Kidney epithelial cell (primary cell): Measurements from ENCODE around the gene PRKD1. TPM values are rescaled to one million over a fixed set of nuclear protein-coding genes. Genes with fewer than 3 reads are reported as not detected.

Experiments
- DNase-seq: peaks from one replicate; pipeline ENCODE4 v3.0.0-alpha.2; 2010; ENCODE audit warnings: low read depth
- H3K27me3 ChIP-seq: 2 replicates; pipeline ENCODE4 v1.6.0; 2011; ENCODE audit warnings: low read length; ENCODE audit not compliant: control insufficient read depth, insufficient read depth
- H3K36me3 ChIP-seq: 2 replicates; pipeline ENCODE4 v1.5.1; 2011; ENCODE audit warnings: low read length; ENCODE audit not compliant: control insufficient read depth, insufficient read depth
- H3K4me3 ChIP-seq: 2 replicates; pipeline ENCODE4 v1.5.1; 2011; ENCODE audit warnings: low read depth, mild to moderate bottlenecking, control low read depth, low read length
- total RNA-seq: library from RNA; depleted of rRNA; stranded (reverse); fragments of >200 nt; gene quantifications from 2 replicates; pipeline ENCODE4 v1.2.3, GENCODE V29; 2015
- TF ChIP-seq, protein P1 (sequence below): IDR thresholded peaks from 2 replicates; pipeline ENCODE4 v1.5.1; 2011; ENCODE audit warnings: mild to moderate bottlenecking, moderate library complexity, low read length, control low read depth, inconsistent platforms; ENCODE audit not compliant: insufficient read depth, poor library complexity, severe bottlenecking

Gene PRKD1
- total RNA-seq, 1 donor from 2014 or later = 7.2 TPM

DNA sequence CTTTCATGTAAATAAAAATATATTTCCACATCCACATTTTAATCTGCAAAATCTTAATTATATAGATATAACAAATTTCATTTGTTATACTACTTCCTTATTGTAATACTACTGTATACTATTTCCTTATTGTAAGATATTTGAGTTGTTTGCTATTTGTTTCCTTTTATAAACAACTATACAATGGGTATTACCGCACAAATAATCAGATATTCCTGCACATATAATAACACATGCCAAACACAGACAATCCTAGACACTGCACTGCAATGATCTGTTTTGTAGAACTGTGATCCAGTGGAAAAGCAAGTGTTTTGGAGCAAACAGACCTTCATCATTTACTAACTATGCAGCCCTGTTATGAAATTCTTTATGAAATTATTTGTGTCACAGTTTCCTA, 30.5 kb downstream of the PRKD1 start:
- no peaks in the 10 kb centered on the region for H3K27me3 ChIP-seq
- no peak overlapping the region for H3K4me3 ChIP-seq
- TF ChIP-seq, protein P1, sequence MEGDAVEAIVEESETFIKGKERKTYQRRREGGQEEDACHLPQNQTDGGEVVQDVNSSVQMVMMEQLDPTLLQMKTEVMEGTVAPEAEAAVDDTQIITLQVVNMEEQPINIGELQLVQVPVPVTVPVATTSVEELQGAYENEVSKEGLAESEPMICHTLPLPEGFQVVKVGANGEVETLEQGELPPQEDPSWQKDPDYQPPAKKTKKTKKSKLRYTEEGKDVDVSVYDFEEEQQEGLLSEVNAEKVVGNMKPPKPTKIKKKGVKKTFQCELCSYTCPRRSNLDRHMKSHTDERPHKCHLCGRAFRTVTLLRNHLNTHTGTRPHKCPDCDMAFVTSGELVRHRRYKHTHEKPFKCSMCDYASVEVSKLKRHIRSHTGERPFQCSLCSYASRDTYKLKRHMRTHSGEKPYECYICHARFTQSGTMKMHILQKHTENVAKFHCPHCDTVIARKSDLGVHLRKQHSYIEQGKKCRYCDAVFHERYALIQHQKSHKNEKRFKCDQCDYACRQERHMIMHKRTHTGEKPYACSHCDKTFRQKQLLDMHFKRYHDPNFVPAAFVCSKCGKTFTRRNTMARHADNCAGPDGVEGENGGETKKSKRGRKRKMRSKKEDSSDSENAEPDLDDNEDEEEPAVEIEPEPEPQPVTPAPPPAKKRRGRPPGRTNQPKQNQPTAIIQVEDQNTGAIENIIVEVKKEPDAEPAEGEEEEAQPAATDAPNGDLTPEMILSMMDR = no peak
- no peak for DNase-seq
- no peaks in the 10 kb centered on the region for H3K36me3 ChIP-seq

DNA sequence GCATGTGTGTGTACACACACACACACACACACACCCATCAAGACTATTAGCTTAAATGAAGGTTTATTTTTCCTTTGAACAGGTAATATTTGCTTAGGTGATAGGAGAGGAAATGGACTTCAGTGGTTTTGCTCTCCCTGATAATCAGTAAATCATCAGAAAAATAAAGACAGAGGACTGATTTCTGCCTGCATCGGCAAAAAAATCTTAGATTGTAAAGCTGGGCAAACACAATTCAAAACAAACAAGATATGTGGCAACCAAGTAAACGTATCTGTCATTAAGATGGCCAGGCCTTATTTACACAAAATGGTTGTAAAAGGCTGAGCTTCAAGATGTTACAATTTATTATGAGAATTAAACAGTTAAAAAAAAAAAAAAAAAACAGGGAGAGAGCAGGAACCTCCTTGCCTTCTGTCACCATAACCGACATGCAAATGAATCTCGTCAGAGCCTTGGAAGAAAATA, 31.3 kb downstream of the PRKD1 start:
- TF ChIP-seq, protein P1 = no peak
- no peak for DNase-seq
- Histone ChIP-seq H3K4me3 (no peak overlapping the region), H3K27me3 (no peaks in the 10 kb centered on the region), H3K36me3 (no peaks in the 10 kb centered on the region)

DNA sequence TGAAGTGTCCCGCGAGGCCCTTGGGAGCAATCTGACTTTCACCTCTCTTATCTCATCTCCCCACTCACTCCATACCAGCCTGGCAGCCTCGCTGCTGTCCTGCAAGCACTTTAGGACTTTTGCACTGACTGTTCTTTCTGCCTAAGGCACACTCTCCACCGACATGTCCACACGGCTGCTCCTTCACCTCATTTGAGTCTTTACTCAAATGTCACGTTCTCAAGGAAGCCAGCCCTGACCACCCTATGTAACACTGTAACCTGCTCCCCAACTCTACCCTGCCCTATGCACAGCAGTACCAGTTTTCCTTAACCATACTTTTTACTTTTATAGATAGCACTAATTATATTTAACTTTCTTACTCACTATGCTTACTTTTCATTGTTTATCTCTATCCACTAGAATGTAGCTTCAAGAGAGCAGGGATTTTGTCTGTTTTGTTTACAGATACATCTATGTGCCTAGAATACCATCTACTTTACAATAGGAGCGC, 32.0 kb downstream of the PRKD1 start:
- H3K27me3 ChIP-seq = no peaks in the 10 kb centered on the region
- H3K36me3 ChIP-seq = no peaks in the 10 kb centered on the region
- H3K4me3 ChIP-seq = no peak overlapping the region
- no peak for DNase-seq
- TF ChIP-seq, protein P1 = no peak

DNA sequence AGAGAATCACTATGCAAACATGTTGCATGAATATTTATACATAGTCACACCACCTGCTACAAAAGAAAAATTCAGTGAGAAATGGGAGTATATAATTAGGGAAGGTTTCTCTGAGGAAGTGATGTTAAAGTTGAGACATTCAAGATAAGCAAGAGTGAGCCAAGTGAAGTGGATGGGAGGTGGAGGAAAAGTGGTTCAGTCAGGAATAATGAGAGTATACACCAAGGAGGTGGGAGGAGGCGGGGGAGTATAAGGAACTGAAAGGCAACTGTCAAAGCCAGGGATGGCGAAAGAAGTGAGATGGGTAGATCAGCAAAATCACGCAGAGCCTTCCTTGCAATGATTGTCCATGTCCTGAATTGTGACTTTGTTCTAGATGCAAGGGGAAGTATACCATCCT, 33.7 kb downstream of the PRKD1 start:
- TF ChIP-seq, protein P1 = no peak
- Histone ChIP-seq H3K27me3 (no peaks in the 10 kb centered on the region), H3K36me3 (no peaks in the 10 kb centered on the region), H3K4me3 (no peak overlapping the region)
- DNase-seq = no peak

DNA sequence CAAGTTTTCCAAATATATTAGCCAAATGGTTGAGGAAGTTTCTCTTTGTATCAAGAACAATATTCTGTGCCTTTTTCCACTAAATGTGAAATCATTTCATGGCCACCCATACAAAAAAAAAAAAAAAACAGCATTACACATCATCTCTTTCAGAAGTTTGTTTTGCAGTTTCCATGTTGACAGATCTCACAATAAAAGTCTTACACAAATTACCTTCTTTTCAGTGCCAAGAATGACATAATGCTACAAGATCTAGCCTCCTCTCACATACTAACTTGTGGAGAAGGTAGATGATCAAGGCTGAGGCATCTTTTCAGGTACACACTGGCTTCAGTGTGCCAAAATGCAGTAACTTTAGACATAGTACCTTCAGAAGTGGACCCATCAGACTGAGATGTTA, 35.3 kb downstream of the PRKD1 start:
- no peak overlapping the region for H3K4me3 ChIP-seq
- H3K27me3 ChIP-seq = no peaks in the 10 kb centered on the region
- no peaks in the 10 kb centered on the region for H3K36me3 ChIP-seq
- DNase-seq = no peak
- TF ChIP-seq, protein P1 = no peak

DNA sequence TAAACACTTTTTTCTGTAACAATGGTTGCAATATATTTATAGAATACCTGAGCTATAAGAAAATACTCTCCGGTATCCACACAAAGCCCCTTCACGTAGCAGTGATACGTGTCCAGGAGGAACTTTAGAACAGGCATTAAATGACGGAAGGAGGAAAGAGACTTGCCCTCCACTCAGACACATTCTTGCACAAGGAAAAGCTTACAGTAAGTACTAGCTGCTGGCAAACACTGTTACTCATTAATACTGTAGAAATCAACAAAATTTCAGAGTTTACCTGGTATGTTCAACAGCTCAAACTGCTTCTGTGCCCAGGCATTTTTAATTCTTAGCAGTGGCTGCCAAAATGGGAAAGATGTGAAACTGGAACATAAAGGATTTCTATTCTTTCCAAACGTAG, 41.7 kb downstream of the PRKD1 start:
- DNase-seq = no peak
- TF ChIP-seq, protein P1 = no peak
- Histone ChIP-seq H3K36me3 (no peaks in the 10 kb centered on the region), H3K27me3 (no peaks in the 10 kb centered on the region), H3K4me3 (no peak overlapping the region)
